ENCODE data around the gene PABPN1. TPM values are rescaled to one million over a fixed set of nuclear protein-coding genes. Genes with fewer than 3 reads are reported as not detected.

Gene PABPN1
- total and polyA plus RNA-seq, 9 of the 15 experiments (the other 6 are each of a cell fraction or from before 2014, with no cell fraction given): 32.6 to 388 (median 178) TPM

DNA sequence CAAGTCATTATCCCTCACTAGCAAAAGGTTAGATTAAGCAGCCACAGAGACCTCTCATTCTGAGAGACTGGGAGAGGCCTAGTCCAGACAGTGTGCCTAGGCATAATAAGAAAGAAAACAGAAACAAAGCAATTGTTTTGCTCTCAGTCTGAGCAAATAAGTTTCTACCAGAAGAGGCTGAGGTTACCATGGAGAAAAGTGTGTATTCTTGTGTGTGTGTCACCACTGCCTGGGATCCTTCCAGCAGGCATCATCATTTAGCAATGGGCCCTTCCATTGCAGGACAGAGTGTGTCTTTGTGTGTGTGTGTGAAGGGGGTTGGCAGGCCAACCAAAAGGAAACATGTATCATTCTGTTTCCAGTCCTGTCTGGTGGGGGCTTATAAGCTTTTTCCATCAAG, 40.1 kb downstream of the PABPN1 start:
- Histone ChIP-seq H3K79me2 (ENCODE audit: control insufficient read depth, insufficient read depth, low read length) (no peaks in the 10 kb centered on the region), H3K4me1 (replicated peaks in 1 of 2; ENCODE audit: control insufficient read depth in 2 of 2, insufficient read depth in 2 of 2, low read length in 2 of 2) (peaks cover 0 to 21% of the 10 kb centered on the region in 2 experiments; a peak in 3 of 5 replicates), H3K27ac (ENCODE audit: extremely low read depth, low read depth, low read length) (no peak overlapping the region), H3K4me2 (ENCODE audit: insufficient read depth, low read length) (no peak overlapping the region), H3K27me3 (ENCODE audit: control insufficient read depth in 2 of 2, insufficient read depth in 2 of 2, low read length in 2 of 2) (peaks cover 10 to 56% of the 10 kb centered on the region in 2 experiments; a peak in 4 of 5 replicates), H2AFZ (ENCODE audit: low read depth, low read length) (no peak overlapping the region), H3K9me1 (ENCODE audit: control insufficient read depth, insufficient read depth, low read length) (no peaks in the 10 kb centered on the region), H3K36me3 (ENCODE audit: control insufficient read depth, insufficient read depth, low read length) (no peaks in the 10 kb centered on the region), H3K9ac (ENCODE audit: insufficient read depth in 1 of 2, low read depth in 2 of 2, low read length in 2 of 2) (no peak overlapping the region), H3K9me3 (replicated peaks; ENCODE audit: control insufficient read depth, insufficient read depth, low read depth, low read length) (no peaks in the 10 kb centered on the region), H4K20me1 (replicated peaks; ENCODE audit: control insufficient read depth, insufficient read depth, low read length) (no peaks in the 10 kb centered on the region), H3K4me3 (no peak overlapping the region)
- no TSS peak for BruUV-seq (replicated peaks)
- intact Hi-C loops (cut with micrococcal nuclease) (loop anchor here (2.0 kb wide), 1 partner anchor 33 kb away; no protein-coding TSS in a partner anchor), in situ Hi-C loops (cut with MboI) (no loop called here)
- CTCF ChIA-PET (ENCODE audit: low intra/inter-chr PET ratio): interaction anchor here (1.0 to 1.2 kb wide), 2 partner anchors 96 to 174 kb away, joined by 3 read pairs; no protein-coding TSS in a partner anchor
- no peak for TF ChIP-seq SUPT5H (IDR thresholded peaks at IDR 0.05)
- TF ChIP-seq, protein P1, sequence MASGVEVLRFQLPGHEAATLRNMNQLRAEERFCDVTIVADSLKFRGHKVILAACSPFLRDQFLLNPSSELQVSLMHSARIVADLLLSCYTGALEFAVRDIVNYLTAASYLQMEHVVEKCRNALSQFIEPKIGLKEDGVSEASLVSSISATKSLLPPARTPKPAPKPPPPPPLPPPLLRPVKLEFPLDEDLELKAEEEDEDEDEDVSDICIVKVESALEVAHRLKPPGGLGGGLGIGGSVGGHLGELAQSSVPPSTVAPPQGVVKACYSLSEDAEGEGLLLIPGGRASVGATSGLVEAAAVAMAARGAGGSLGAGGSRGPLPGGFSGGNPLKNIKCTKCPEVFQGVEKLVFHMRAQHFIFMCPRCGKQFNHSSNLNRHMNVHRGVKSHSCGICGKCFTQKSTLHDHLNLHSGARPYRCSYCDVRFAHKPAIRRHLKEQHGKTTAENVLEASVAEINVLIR (CRISPR knock-in tag; IDR thresholded peaks at IDR 0.05): no peak
- TF ChIP-seq, protein P2, sequence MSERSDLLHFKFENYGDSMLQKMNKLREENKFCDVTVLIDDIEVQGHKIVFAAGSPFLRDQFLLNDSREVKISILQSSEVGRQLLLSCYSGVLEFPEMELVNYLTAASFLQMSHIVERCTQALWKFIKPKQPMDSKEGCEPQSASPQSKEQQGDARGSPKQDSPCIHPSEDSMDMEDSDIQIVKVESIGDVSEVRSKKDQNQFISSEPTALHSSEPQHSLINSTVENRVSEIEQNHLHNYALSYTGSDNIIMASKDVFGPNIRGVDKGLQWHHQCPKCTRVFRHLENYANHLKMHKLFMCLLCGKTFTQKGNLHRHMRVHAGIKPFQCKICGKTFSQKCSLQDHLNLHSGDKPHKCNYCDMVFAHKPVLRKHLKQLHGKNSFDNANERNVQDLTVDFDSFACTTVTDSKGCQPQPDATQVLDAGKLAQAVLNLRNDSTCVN (CRISPR knock-in tag; IDR thresholded peaks at IDR 0.05): no peak
- TF ChIP-seq LARP7 (IDR thresholded peaks at IDR 0.05): no peak
- no peak for TF ChIP-seq HDAC2 (IDR thresholded peaks at IDR 0.05)
- no peak for TF ChIP-seq HLTF (IDR thresholded peaks at IDR 0.05)
- TF ChIP-seq ZNF77 (CRISPR knock-in tag; IDR thresholded peaks at IDR 0.05): no peak
- no peak for TF ChIP-seq TAL1 (IDR thresholded peaks at IDR 0.05)
- no peak for TF ChIP-seq BRD4 (IDR thresholded peaks at IDR 0.05)
- no peak for TF ChIP-seq PRMT5 (CRISPR knock-in tag; IDR thresholded peaks at IDR 0.05)
- ATAC-seq (no peak), FAIRE-seq (no peak), DNase-seq (ENCODE audit: extremely low read depth in 1 of 4, low spot score in 3 of 4) (no peak)
- POLR2A ChIA-PET: no interaction called here

Data from K562 (cell line).